CD4-positive, alpha-beta T cell (primary cell): Measurements from ENCODE around the gene SNTG2. TPM values are rescaled to one million over a fixed set of nuclear protein-coding genes. Genes with fewer than 3 reads are reported as not detected.
"Not testable (repeated sequence)": the region's sequence is repeated elsewhere in the genome, so short reads cannot be mapped to it uniquely, and the experiment has no call there.

Experiments used
- ATAC-seq: fragments of 200-7000 bp; cut with Tn5 transposase; one replicate; pipeline ENCODE4 v1.10.0; 2022; ENCODE audit warnings: mild to moderate bottlenecking; ENCODE audit not compliant: poor library complexity
- CTCF ChIA-PET: fragments of 350-600 bp; sonication (Branson Sonifier 250); formaldehyde crosslinking; loops from one replicate; lab custom pipeline; 2021; ENCODE audit warnings: antibody characterized with exemption, inconsistent platforms; lab: Charles Lee
- POLR2A ChIA-PET: fragments of 350-600 bp; sonication (Branson Sonifier 250); formaldehyde crosslinking; loops from one replicate; lab custom pipeline; 2021; ENCODE audit warnings: antibody characterized with exemption, inconsistent platforms; lab: Charles Lee
- DNase-seq, 14 experiments: peaks; one replicate each; pipeline ENCODE4 v3.0.0-alpha.2; 2013 to 2020; ENCODE audit warnings: mixed read lengths in 2 of 14
- H3K27ac ChIP-seq, 2 donors: one replicate each; pipeline versions ENCODE4 v1.5.1 to v1.7.0; 2013; ENCODE audit warnings: low read length in 2 of 2, low read depth in 1 of 2, mild to moderate bottlenecking in 1 of 2
- H3K27me3 ChIP-seq, 2 experiments: 1 replicate in 1 of 2; 2 replicates in 1 of 2; pipeline versions ENCODE4 v1.6.1 to v1.7.0; 2013; ENCODE audit warnings: low read length in 2 of 2, control low read depth in 1 of 2, mild to moderate bottlenecking in 1 of 2, moderate library complexity in 1 of 2; ENCODE audit not compliant: insufficient read depth in 2 of 2, control insufficient read depth in 1 of 2
- H3K36me3 ChIP-seq: one replicate; pipeline ENCODE4 v1.6.1; 2013; ENCODE audit warnings: low read length, control low read depth; ENCODE audit not compliant: insufficient read depth
- H3K4me1 ChIP-seq: one replicate; pipeline ENCODE4 v1.6.1; 2013; ENCODE audit warnings: low read length, control low read depth; ENCODE audit not compliant: insufficient read depth
- H3K4me3 ChIP-seq: one replicate; pipeline ENCODE4 v1.5.1; 2013; ENCODE audit warnings: mild to moderate bottlenecking, low read length, moderate library complexity
- H3K9me3 ChIP-seq, 2 experiments: 1 replicate in 1 of 2; 2 replicates in 1 of 2; pipeline versions ENCODE4 v1.6.1 to v1.7.0; 2013; ENCODE audit warnings: low read length in 2 of 2, mild to moderate bottlenecking in 2 of 2, control low read depth in 1 of 2, moderate library complexity in 1 of 2; ENCODE audit not compliant: control insufficient read depth in 1 of 2, insufficient read depth in 1 of 2
- H3K27ac Mint-ChIP-seq: one replicate; pipeline ENCODE4 v1.8.0; 2020; ENCODE audit warnings: mixed read lengths
- H3K27me3 Mint-ChIP-seq: one replicate; pipeline ENCODE4 v1.8.0; 2021; ENCODE audit warnings: mixed read lengths
- H3K36me3 Mint-ChIP-seq: one replicate; pipeline ENCODE4 v1.8.0; 2021; ENCODE audit warnings: low read depth, mixed read lengths
- H3K4me1 Mint-ChIP-seq: one replicate; pipeline ENCODE4 v1.8.0; 2021; ENCODE audit warnings: low read depth, mixed read lengths
- H3K4me3 Mint-ChIP-seq: one replicate; pipeline ENCODE4 v1.8.0; 2020; ENCODE audit warnings: mild to moderate bottlenecking, mixed read lengths
- H3K9me3 Mint-ChIP-seq: one replicate; pipeline ENCODE4 v1.8.0; 2020; ENCODE audit warnings: mixed read lengths
- CTCF ChIP-seq: fragments of 200-600 bp; IDR thresholded peaks from one replicate; pipeline ENCODE4 v1.8.0; 2022; ENCODE audit warnings: antibody characterized with exemption, mild to moderate bottlenecking
- intact Hi-C, 2 experiments: fragments of 100-400 bp; cut with DNase I in 1 of 2; cut with micrococcal nuclease in 1 of 2; formaldehyde crosslinking; loops; one replicate each; pipeline versions ENCODE4 v1.15.1 to v1.9.0; 2023 to 2025; cut with DNase I, micrococcal nuclease
- total RNA-seq, 174 experiments: library from RNA in 2 of 174; stranded (reverse) in 2 of 174; gene quantifications; one replicate each; pipeline ENCODE4 v1.2.3 and lab custom pipeline; 2021 to 2026

The SNTG2 gene
- total RNA-seq, 2 experiments from 2014 or later, result 1.1 to 1.5 TPM

- CTCF ChIA-PET, result no interaction called here
- no peaks in the 10 kb centered on the region for H3K27me3 ChIP-seq
- H3K9me3 Mint-ChIP-seq, result peaks cover 4% of the 10 kb centered on the region
- intact Hi-C loops, result no loop called here
- H3K27ac ChIP-seq, result no peak overlapping the region
- no peak overlapping the region for H3K4me3 ChIP-seq
- no peaks in the 10 kb centered on the region for H3K27me3 Mint-ChIP-seq
- peaks cover 0 to 4% of the 10 kb centered on the region in 2 experiments for H3K9me3 ChIP-seq
- H3K36me3 ChIP-seq, result no peaks in the 10 kb centered on the region
- H3K27ac Mint-ChIP-seq, result no peak overlapping the region
- POLR2A ChIA-PET, result no interaction called here
- TF ChIP-seq CTCF, result no peak
- H3K4me1 ChIP-seq, result no peaks in the 10 kb centered on the region
- no peak overlapping the region for H3K4me3 Mint-ChIP-seq
- no peaks in the 10 kb centered on the region for H3K36me3 Mint-ChIP-seq
- no peaks in the 10 kb centered on the region for H3K4me1 Mint-ChIP-seq
- DNase-seq, result no peak
- ATAC-seq, result no peak
Observed at GRCh38 chr2:1224901-1225300, 274.3 kb downstream of the SNTG2 start.

GRCh38 chr2:1226766-1227165 lies 276.1 kb downstream of the SNTG2 start:
- ATAC-seq (no peak), DNase-seq (no peak)
- H3K4me1 ChIP-seq, result no peaks in the 10 kb centered on the region
- Mint-ChIP-seq H3K27ac (no peak overlapping the region), H3K9me3 (peaks cover 4% of the 10 kb centered on the region), H3K4me1 (no peaks in the 10 kb centered on the region), H3K4me3 (no peak overlapping the region), H3K27me3 (no peaks in the 10 kb centered on the region), H3K36me3 (no peaks in the 10 kb centered on the region)
- ChIA-PET CTCF (no interaction called here), POLR2A (no interaction called here)
- H3K27me3 ChIP-seq, result no peaks in the 10 kb centered on the region
- no peak overlapping the region for H3K4me3 ChIP-seq
- TF ChIP-seq CTCF, result no peak
- no peaks in the 10 kb centered on the region for H3K36me3 ChIP-seq
- no peak overlapping the region for H3K27ac ChIP-seq
- H3K9me3 ChIP-seq, result no peaks in the 10 kb centered on the region
- intact Hi-C loops, result no loop called here

GRCh38 chr2:1227274-1227900 lies 276.7 kb downstream of the SNTG2 start:
- ATAC-seq (no peak), DNase-seq (no peak)
- H3K27ac Mint-ChIP-seq, result no peak overlapping the region
- H3K9me3 Mint-ChIP-seq, result no peaks in the 10 kb centered on the region
- intact Hi-C loops, result no loop called here
- Histone ChIP-seq H3K36me3 (no peaks in the 10 kb centered on the region), H3K27ac (no peak overlapping the region), H3K27me3 (no peaks in the 10 kb centered on the region), H3K9me3 (no peaks in the 10 kb centered on the region), H3K4me1 (no peaks in the 10 kb centered on the region), H3K4me3 (no peak overlapping the region)
- POLR2A ChIA-PET, result no interaction called here
- no peak overlapping the region for H3K4me3 Mint-ChIP-seq
- CTCF ChIA-PET, result no interaction called here
- no peaks in the 10 kb centered on the region for H3K27me3 Mint-ChIP-seq
- H3K36me3 Mint-ChIP-seq, result no peaks in the 10 kb centered on the region
- H3K4me1 Mint-ChIP-seq, result no peaks in the 10 kb centered on the region
- no peak for TF ChIP-seq CTCF

- not testable (repeated sequence) for H3K4me1 Mint-ChIP-seq, H3K27ac Mint-ChIP-seq, DNase-seq
Observed at GRCh38 chr2:1229596-1229995, 278.9 kb downstream of the SNTG2 start.

More at GRCh38 chr2:1229596-1229995, 278.9 kb downstream of the SNTG2 start:
- H3K4me3 Mint-ChIP-seq, H3K9me3 ChIP-seq, H3K4me1 ChIP-seq, H3K9me3 Mint-ChIP-seq, H3K27ac ChIP-seq, H3K36me3 ChIP-seq, intact Hi-C loops, H3K4me3 ChIP-seq, ATAC-seq, POLR2A ChIA-PET, H3K27me3 ChIP-seq, H3K36me3 Mint-ChIP-seq, CTCF ChIA-PET, H3K27me3 Mint-ChIP-seq: not testable (repeated sequence)
